GM21825 (cell line): ENCODE measurements around the gene TRMU.

Experiments
- ATAC-seq: cut with Tn5 transposase; IDR thresholded peaks from one replicate; pipeline ENCODE4 v1.9.1; 2021; ENCODE audit warnings: mild to moderate bottlenecking, moderate library complexity; ENCODE audit not compliant: unreplicated experiment

Gene TRMU

DNA sequence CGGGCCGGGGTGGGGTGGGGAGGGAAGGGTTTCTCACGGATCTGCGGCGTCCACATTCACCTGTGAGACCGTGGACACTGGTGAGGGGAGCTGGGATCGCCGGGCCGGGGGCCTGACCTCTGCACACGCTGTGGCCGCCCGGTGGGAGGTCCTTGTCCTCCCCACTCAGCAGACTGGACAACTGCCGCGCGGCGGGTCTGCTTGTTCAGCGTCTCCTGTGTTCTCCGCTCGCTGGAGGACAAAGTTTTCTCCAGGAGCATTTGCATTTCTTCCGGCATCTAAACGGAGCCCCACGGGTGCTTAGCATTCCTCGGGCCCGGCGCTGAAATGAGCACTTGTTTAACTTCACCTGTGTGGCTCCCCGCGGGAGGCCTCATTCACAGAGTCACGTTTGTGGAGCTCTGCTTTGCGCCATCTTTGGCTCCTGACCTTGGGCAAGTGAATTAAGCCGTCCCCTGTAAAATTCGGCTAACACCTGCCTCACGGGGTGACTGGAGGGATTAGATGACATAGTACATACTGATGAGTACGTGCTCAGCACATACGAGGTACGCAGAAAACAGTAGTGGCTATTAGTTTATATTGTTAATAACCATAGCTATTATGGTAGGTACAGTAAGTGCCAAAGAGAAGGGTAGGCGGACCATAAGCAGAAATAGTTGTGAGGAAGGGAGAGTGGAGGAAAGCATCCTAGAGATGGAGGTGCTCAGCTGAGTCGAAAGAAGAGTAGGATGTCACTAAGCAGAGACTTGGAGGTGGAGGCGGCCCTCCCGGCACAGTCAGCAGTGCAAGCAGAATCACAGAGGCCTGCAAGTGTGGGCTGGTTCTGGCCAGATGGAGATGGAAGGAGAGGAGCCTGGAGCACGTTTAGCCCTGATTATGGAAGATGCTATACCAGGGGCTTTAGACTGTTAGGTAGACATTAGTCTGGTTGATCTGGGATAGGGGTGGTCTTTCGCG lies 885 bp downstream of the TRMU start:
- no peak for ATAC-seq

DNA sequence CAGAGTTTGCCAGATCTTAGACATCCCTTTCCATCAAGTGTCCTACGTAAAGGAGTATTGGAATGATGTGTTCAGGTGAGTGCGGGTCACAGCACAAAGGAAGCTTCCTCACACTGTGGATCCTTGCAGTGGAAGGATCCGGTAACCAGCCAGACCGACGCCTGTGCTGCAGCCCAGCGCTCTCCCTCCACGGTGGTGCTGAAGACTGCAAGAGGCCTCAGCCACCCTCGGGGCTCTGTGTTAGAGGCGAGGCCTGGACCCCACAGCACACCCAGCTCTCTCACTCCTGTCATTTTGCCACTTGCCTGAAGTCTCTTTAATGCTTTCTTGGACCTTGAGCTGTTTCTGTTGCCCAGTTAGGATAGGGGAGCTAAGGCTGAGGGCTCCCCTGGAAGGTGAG lies 2.4 kb downstream of the TRMU start:
- no peak for ATAC-seq

DNA sequence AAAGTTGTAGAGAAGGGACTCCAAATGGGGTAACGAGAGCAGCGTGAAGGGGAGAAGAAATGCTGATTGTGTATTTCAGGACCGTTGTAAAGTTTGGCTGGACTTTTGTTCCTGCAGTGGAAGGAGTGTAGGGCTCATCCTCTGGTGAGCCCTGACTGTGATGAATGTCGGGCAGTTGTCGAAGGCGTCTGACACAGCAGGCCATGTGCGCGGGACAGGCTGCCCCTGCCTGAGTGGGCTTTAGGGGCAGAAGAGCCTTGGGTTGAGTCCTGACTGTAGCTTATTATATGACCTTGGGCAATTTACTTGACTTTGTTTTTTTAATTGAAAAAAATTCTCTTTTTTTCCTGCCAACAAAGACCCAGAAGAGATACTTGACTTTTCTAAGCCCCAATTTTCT lies 3.1 kb downstream of the TRMU start:
- no peak for ATAC-seq

DNA sequence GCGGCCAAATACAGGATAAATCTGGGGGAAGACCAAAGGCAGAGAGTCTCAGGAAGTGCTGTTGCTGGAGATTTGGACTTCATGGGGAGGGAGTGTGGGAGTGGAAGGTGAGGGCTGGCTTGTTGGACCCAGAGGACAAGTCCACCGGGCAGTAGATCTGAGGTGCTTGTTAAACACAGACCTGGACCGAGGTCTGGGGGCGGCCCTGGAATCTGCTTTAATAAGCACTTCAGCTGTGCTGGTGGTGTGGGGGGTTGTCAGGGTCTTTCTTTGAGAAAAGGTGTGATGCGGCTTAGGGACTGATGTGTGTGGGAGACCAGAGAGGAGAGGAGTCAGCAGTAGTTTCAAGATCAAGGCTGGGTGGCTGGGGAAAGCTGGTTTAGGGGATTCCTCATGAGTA lies 4.4 kb downstream of the TRMU start:
- ATAC-seq: no peak

DNA sequence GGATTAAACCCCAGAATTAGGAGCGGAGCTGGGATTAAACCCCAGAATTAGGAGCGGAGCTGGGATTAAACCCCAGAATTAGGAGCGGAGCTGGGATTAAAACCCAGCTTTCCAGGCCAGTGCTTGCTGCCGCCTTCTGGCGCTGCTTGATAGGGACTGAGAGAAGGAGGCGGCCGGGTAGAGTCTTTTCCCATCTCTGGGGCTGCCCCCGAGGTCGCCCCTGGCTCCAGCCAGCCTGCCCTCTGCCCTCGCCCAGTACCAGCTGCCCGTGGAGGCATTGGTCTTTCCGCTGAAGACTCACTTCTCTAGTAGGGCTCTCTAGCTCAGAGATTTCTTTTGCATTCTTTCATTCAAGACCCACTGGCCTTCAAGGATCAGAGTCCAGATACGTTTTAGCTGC lies 5.2 kb downstream of the TRMU start:
- no peak for ATAC-seq

DNA sequence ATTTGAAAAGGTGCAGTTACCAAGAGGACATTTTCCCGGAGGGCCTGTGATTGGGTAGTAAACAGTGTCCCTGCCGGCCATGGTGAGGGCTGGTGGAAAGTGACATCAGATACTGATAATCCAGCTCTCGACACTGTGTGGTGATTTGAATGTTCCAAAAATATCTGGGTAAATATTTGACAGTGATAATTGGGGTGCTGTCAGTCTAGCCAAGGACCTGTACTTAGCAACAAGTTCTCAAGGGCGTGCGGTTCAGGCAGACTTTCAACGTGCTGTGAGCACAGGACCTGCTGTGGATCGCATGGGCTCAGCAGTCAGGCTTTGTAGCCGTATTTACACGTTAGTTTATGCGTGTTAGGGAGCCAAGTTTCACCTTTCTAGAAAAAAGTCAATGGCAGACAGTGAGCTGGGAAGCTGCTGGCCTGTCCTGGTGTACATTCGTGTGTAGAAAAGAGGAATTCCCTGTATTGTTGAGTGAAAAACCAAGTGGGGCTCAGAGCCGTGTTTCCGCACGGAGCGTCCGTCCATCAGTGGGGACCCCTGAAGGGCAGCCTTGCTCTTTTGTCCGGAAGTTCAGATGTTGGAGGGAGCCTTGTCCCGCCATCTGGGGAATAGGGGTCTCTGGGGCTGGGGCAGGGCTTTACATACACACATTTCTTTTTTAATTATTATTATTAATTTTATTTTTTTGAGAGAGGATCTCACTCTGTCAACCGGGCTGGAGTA lies 11.3 kb downstream of the TRMU start:
- ATAC-seq: no peak

DNA sequence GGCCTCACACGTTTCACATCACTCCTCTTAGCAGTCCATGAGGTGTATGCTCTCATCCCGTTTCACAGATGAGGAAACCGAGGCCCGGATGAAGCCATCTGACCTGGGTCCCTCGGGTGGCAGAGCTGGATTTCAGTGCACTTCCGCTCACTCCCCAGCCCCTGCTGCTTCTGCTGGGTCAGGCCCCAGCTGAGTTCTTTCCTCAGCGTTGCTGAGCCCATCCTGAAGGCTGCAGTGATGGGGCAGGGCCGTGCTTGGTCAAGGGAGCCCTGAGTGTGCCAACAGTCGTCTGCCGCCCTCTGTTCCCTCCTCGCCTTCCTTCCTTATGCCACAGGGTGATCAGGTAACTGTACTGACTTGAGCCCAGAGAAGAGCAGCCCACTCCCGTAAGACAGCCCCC lies 12.1 kb downstream of the TRMU start:
- ATAC-seq: no peak

DNA sequence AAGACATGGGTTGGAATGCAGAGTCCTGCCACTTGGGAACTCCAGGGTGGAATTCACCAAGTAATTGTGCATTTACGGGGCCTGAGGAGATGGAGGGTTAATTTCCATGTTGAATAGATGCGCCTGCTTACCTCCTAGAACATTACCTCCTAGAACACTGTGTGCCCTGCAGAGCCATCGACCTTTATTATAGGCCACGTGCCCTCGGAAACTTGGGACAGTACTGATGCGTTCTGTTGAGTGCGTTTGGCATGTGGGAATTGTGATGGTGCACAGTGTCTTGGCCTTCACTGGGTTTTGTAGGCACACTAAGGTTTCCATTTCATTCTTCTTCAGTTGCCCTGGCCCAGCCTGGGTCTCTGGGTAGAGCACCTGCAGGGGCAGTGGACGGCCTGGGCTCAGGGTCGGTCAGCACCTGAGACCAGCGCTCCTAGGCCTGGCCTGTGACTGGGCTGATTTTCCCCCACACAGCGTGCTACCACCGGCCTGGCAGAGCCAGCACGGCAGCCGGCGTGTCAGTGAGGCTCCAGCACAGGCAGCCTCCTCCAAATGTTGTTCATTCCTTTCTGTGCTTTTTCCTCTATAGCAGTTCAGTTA lies 12.7 kb downstream of the TRMU start:
- ATAC-seq: no peak

DNA sequence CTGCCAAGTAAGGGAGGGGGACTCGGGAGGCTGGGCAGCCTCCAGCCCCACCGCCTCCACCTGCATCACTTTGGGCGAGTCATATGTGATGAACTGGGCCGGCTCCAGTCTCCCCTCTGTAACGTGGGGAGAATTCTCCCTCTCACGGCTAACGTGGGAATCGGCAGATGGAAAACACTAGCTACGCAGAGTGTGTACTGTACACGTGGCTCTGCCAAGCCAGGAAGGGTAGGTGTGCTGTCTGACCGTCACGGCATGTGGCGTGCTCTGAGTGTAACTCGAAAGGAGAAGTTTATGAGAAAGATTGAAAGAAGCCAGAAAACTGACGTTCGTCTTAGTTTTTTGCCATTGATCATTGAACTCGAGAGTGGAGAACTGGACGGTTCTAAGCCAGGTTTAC lies 13.7 kb downstream of the TRMU start:
- ATAC-seq: no peak

DNA sequence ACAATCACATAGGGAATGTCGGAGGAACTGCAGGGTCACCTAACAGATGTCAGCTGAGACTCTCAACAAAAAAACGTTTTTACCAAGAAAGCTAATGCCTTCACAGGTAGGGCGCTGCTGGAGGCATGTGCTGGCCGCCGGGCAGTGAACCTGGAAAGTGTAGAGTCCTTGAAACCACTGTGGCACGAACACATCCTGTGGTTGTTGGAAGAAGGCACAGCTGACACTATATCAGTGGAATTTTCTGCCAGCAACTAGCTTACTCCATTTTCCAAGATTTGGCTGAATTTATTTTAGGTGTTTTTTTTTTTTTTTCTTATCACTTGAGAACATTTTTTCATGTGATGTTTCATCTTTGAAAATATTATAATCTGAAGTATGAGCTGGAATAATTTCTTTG lies 14.2 kb downstream of the TRMU start:
- no peak for ATAC-seq

DNA sequence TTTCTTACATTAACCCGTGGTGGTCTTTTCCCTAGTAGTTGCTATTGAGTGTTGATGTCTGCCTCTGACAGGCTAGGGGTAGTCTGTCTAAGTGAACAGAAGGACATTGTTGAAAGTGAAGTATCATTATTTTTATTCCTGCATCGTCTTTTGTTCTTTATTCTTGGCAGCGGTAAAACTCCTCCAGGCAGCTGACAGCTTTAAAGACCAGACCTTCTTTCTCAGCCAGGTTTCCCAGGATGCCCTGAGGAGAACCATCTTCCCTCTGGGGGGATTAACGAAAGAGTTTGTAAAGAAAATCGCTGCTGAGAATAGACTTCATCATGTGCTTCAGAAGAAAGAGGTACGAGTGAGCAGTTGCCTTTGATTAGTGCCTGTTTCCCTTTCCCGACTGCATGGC lies 14.6 kb downstream of the TRMU start:
- ATAC-seq: no peak

DNA sequence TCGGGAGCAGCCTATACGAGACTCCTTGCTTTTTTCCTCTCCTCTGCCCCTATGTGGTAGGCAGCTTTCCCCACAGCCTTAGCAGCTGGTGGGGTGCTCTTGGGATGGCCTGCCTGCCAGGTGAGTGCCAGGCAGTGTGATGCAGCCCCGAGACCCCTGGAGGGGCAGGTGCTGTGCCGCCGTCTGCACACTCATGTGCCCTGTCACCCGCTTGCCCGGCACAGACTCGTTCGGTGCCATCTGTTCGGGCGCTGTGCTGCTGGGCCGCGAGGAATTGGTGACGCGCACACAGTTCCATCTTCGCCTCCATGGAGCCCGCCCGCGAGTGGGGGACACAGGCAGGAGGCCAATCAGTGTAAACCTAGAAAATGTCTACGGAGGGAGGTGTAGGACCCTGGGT lies 15.1 kb downstream of the TRMU start:
- no peak for ATAC-seq

DNA sequence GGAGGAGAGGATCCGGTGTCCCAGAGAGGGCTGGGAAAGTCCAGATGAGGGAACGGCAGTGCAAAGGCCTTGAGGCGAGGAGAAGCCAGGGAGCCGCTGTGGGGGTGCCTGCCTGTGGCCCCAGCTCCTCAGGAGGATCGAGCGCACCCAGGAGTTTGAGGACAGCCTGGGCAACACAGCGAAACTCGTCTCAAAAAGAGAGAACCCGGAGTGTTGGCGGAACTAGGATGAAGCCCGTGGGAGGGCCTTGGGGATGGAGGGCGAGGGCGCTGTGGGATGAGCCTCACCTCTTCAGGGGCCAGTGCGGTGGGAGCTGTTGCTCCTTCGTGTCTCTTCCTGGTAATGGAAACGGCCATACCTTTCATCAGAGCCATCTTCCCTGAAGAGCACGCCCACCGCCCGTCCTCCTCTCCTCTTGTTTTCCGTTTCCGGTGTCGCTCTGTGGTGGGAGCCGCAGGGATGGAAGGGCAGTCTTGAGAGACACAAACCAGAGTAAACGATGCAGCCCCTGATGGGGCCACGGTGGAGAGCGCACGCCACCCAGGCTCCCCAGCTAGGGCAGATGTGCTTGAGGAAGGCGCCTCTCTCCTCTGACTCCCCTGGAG lies 15.7 kb downstream of the TRMU start:
- ATAC-seq: no peak

DNA sequence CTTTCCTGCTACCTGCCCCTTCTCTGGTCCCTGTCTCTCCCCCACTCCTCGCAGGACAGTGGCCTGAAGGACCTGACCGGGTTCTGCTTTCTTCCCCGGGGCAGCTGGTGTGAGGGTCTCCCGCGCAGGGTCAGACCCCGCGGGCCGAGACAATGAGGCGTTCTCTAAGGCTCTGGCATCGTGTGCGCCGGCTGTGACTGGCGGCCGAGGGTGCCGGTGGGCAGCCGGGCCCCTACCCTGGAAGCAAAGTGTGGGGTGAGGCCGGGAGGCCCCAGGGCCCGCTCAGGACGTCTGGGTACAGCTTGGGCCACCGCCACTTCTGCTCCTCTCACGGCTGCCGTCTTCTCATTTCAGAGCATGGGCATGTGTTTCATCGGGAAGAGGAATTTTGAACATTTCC lies 16.3 kb downstream of the TRMU start:
- no peak for ATAC-seq

DNA sequence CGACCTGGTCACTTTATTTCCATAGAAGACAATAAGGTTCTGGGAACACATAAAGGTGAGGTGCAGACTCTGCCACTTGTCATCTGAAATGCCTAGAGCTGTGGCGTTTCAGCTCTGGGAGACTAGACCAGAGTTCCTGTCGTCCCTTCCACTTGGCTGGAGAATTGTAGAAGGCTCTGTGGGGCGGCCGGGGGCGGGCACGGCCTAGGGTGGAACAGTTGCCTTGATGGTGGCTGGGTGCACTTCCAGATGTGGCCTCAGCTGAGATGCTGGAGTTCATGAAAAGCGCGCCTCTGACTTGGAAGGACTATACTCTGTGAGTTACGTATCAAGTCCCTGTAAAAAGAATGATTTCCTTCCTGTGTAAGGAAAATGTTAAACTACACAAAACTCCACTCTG lies 16.8 kb downstream of the TRMU start:
- ATAC-seq: no peak

DNA sequence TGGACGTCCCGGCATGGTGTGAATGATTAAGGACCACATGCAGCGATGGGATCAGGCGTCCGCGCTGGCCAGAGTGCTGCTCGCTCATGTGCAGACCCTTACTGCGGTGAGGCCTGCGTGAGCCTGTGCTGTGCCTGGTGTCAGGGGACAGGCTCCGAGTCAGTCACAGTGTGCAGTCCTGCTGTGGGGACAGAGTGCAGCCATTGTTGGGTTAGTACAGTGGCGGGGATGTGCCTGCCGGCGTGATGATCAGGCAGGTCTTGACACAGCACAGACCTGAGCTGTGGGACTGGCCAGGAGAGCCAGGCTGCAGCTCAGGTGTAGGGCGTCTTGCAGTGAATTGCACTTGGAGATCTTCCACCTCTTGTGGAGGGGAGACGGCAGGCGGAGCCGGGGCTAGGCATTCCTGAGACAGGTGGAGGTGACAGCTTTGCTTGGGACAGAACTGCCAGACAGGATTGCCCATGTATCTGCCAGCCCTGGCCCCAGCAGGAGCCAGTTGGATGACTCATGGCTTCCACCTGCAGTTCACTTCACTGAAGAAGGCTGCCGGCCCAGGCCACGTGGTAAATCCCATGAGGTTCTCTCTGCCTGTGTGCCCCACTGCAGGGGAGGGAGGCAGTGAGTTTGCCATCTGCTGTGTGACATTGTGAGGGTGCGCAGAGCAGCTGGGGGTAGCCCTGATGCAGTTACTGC lies 17.3 kb downstream of the TRMU start:
- no peak for ATAC-seq

DNA sequence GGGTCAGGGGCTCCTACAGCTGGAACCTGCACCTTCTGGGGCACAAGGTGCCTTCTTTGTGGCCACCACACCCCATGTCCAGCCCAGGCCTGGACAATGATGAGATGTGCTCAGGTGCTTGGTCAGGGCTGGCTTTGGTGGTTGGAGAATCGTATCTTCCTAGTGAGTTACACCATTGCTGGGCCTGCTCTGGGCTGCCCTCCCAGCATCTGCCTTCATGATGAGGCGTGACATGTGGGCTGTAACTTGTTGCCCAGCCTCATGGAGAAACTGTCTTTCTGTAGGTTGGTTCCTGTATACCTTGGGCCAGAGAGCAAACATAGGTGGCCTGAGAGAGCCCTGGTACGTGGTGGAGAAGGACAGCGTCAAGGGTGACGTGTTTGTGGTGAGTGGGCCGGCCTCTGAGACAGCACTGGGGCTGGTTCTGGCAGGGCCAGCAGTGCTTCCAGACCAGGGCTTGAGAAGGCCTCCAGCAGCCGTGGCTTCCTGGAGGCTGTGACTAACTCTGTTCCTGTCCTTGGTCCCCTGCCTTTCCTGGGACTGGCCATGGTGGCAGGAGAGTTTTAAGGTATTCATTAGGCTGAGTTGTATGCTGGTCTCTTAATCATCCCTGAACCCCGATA lies 18.1 kb downstream of the TRMU start:
- no peak for ATAC-seq

DNA sequence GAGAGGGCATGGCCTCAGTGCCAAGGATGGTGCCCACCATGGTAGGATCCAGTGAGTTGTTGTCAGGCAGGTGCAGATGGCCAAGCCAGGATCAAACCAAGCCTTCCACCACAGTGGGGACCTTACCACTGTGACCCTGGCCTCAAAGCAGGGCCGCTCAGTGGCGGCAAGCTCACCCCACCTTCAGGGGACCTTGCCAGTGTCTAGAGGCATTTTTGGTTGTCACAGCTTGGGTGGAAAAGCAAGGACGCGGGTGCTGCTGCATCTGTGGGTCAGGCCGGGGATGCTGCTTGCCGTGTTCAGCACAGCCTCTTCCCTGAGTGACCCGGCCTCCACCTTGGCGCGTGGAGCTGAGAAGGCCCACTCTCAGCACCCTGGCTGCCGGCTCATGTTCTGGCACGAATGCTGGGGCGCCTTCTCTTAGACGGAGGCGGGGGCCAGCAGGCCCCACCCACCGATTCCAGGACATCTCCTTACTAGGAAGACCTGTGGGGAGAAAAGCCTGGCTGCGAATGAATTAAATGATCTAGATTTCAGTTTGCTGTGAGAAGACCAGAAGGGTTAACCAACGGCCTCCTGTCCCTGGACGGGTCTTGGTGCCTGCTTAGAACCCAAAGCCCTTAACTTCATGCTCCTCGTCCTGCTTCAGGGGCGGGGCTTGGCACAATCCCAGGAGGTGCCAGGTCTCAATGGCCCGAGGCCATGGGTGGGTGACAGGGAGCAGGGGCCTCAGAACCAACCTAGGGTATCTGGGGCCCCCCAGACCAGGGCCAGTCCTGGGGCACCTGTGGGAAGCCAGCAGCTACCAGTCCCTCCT lies 18.9 kb downstream of the TRMU start:
- ATAC-seq: no peak

DNA sequence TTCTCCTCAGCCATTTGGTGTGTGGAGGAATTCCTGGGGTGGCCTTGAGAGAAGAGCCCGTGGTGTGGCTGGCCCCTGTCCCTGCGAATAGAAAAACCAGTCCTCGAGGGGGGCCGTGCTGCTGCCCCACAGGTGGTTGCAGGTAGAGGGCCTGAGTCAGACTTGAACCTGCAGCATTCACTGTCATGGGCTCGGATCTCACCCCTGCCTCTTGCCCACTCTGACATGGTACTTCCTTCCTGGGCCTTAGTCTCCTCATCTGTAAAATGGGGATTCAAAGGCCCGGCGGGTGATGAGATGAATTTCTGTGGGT lies 19.4 kb downstream of the TRMU start:
- no peak for ATAC-seq
